OCI-LY7 (cell line): ENCODE measurements around the gene VTI1A. TPM values are rescaled to one million over a fixed set of nuclear protein-coding genes. Genes with fewer than 3 reads are reported as not detected.

ENCODE experiments used
- BruUV-seq: library from RNA; stranded (reverse); fragments of 400-500 nt; replicated peaks from 2 replicates; lab custom pipeline; 2021; lab: Mats Ljungman, UMichigan
- CTCF ChIA-PET: fragments of 300-600 bp; sonication (Branson Sonifier 250); formaldehyde crosslinking; loops from one replicate; lab custom pipeline; 2022; ENCODE audit warnings: antibody characterized with exemption; ENCODE audit not compliant: unreplicated experiment; lab: Charles Lee
- POLR2A ChIA-PET: fragments of 300-600 bp; sonication (Branson Sonifier 250); formaldehyde crosslinking; loops from one replicate; lab custom pipeline; 2022; ENCODE audit warnings: antibody characterized with exemption; lab: Charles Lee
- DNase-seq: peaks from one replicate; pipeline ENCODE4 v3.0.0-alpha.2; 2015; ENCODE audit warnings: low spot score
- H2AFZ ChIP-seq: fragments of 200-600 bp; sonication (generic), shearing (Covaris generic); 2 replicates; pipeline ENCODE4 v1.6.1; 2014; ENCODE audit warnings: mild to moderate bottlenecking, antibody characterized with exemption, low read length, moderate library complexity
- H3K27ac ChIP-seq: fragments of 200-600 bp; sonication (generic); 2 replicates; pipeline ENCODE4 v1.5.1; 2014; ENCODE audit warnings: mixed run types, low read depth, mild to moderate bottlenecking, moderate library complexity, low read length, inconsistent platforms; ENCODE audit not compliant: poor library complexity, severe bottlenecking
- H3K36me3 ChIP-seq: fragments of 200-600 bp; sonication (generic); 2 replicates; pipeline ENCODE4 v1.6.1; 2014; ENCODE audit warnings: mild to moderate bottlenecking, antibody characterized with exemption, low read length, moderate library complexity, mixed read lengths; ENCODE audit not compliant: insufficient read depth
- H3K4me1 ChIP-seq: fragments of 200-600 bp; sonication (generic); 2 replicates; pipeline ENCODE4 v1.5.1; 2014; ENCODE audit warnings: mild to moderate bottlenecking, low read length; ENCODE audit not compliant: insufficient read depth, poor library complexity, severe bottlenecking
- H3K4me2 ChIP-seq: fragments of 200-600 bp; sonication (generic); 2 replicates; pipeline ENCODE4 v1.6.1; 2014; ENCODE audit warnings: mild to moderate bottlenecking, low read length
- H3K4me3 ChIP-seq: fragments of 200-600 bp; sonication (generic); 2 replicates; pipeline ENCODE4 v1.5.1; 2014; ENCODE audit warnings: mild to moderate bottlenecking, low read depth, low read length; ENCODE audit not compliant: poor library complexity, severe bottlenecking
- H3K79me2 ChIP-seq: fragments of 200-600 bp; sonication (generic); 2 replicates; pipeline ENCODE4 v1.6.1; 2016; ENCODE audit warnings: low read depth, mild to moderate bottlenecking, low read length, moderate library complexity, mixed read lengths; ENCODE audit not compliant: insufficient read depth
- H3K9me2 ChIP-seq: fragments of 200-600 bp; sonication (generic); 2 replicates; pipeline ENCODE4 v1.6.1; 2016; ENCODE audit warnings: mild to moderate bottlenecking, low read length, mixed read lengths; ENCODE audit not compliant: insufficient read depth
- H3K9me3 ChIP-seq: fragments of 200-600 bp; sonication (generic); 2 replicates; pipeline ENCODE4 v1.6.1; 2014; ENCODE audit warnings: mild to moderate bottlenecking, mixed run types, low read length, mixed read lengths
- H4K20me1 ChIP-seq: fragments of 200-600 bp; sonication (generic); 2 replicates; pipeline ENCODE4 v1.6.1; 2014; ENCODE audit warnings: mild to moderate bottlenecking, antibody characterized with exemption, low read length, moderate library complexity, mixed read lengths; ENCODE audit not compliant: insufficient read depth
- EZH2phosphoT487 ChIP-seq: fragments of 200-600 bp; sonication (generic); IDR thresholded peaks from 2 replicates; pipeline ENCODE4 v1.6.1; 2018; ENCODE audit warnings: low read depth, borderline replicate concordance, mild to moderate bottlenecking, mixed run types, antibody characterized with exemption, low read length, moderate library complexity, mixed read lengths
- intact Hi-C: fragments of 100-400 bp; cut with micrococcal nuclease; formaldehyde crosslinking; loops from one replicate; pipeline ENCODE4 v1.10.0; 2022; ENCODE audit not compliant: unreplicated experiment
- total RNA-seq, 2 experiments: library from RNA; depleted of rRNA in 1 of 2; stranded (reverse); fragments of >200 nt in 1 of 2; shearing (Covaris generic) in 1 of 2; gene quantifications; 2 replicates each; pipeline ENCODE4 v1.2.3, GENCODE V29; 2014 to 2022
- TF ChIP-seq, protein P1 (sequence below): fragments of 200-600 bp; sonication (generic); conservative IDR thresholded peaks from 2 replicates; pipeline ENCODE4 v1.5.1; 2014; ENCODE audit warnings: mild to moderate bottlenecking, antibody characterized with exemption, low read length, moderate library complexity, mixed read lengths

The VTI1A gene
- total RNA-seq, 2 experiments from 2014 or later: 39.4 to 45.2 TPM

DNA sequence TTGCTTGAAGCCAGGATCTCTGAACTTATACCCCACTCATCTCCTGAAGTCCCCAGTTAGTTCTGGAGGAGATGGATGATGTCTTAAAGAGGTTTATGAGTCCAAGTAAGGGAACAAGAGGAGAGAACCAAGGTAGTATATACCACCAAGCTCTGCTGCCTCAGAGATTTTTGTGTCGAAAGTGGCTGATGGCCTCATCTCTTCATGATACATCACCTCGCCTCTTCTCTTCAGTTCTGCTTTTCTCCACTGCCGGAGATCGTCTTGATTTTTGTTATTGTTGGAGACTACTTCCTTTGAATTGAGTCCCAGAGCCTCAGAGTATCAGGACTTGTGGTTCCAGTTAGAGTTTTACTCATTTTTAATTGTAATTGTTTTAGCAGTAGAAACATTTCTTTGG lies 1.9 kb downstream of the VTI1A start:
- peak overlapping the region; percentile 84 for H3K4me2 ChIP-seq
- intact Hi-C loops: loop anchor here (5.0 kb wide), 1 partner anchor 267 kb away; the partner anchor contains the start of gene GPAM

DNA sequence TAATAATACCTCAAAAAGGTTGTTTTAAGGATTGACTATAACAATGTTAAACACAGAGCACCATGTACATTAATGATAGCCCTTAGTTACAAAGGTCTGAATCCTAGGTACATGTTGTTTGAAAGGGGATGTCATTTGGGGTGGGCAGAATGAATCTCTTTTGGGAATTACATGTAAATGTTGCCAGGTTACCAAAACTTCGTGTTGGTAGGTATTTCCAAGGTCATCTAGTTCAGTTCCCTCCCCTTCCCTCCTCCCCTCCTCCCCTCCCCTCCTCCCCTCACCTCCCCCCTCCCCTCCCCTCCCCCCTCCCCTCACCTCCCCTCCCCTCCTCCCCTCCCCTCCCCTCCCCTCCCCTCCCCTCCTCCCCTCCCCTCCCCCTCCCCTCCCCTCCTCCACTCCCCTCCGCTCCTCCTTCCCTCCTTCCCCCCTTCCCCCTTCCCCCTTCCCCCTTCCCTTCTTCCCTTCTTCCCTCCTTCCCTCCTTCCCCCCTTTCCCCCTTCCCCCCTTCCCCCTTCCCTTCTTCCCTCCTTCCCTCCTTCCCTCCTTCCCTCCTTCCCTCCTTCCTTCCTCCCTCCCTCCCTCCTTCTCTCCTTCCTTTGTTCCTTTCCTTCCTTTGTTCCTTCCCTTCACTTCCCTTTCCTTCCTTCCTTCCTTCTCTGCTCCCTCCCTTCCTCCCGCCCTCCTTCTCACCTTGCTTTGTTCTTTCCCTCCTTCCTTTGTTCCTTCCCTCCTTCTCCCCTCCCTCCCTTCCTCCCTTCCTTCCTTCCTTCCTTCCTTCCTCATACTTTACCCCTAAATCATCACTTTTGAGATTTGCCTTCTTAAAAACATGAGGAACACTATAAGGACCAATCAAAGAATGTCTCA lies 8.1 kb downstream of the VTI1A start:
- TF ChIP-seq, protein P1, sequence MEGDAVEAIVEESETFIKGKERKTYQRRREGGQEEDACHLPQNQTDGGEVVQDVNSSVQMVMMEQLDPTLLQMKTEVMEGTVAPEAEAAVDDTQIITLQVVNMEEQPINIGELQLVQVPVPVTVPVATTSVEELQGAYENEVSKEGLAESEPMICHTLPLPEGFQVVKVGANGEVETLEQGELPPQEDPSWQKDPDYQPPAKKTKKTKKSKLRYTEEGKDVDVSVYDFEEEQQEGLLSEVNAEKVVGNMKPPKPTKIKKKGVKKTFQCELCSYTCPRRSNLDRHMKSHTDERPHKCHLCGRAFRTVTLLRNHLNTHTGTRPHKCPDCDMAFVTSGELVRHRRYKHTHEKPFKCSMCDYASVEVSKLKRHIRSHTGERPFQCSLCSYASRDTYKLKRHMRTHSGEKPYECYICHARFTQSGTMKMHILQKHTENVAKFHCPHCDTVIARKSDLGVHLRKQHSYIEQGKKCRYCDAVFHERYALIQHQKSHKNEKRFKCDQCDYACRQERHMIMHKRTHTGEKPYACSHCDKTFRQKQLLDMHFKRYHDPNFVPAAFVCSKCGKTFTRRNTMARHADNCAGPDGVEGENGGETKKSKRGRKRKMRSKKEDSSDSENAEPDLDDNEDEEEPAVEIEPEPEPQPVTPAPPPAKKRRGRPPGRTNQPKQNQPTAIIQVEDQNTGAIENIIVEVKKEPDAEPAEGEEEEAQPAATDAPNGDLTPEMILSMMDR: no peak
- TF ChIP-seq EZH2phosphoT487: no peak
- Histone ChIP-seq H3K4me1 (no peaks in the 10 kb centered on the region), H3K9me2 (no peaks in the 10 kb centered on the region), H3K9me3 (no peaks in the 10 kb centered on the region), H2AFZ (no peak overlapping the region), H3K27ac (no peak overlapping the region), H4K20me1 (no peaks in the 10 kb centered on the region), H3K79me2 (peaks cover 23% of the 10 kb centered on the region), H3K4me2 (no peak overlapping the region), H3K36me3 (peaks cover 21% of the 10 kb centered on the region; the same call in 1 of the 2 replicates), H3K4me3 (no peak overlapping the region)
- ChIA-PET CTCF (no interaction called here), POLR2A (interaction anchor here (0.6 to 0.7 kb wide), 2 partner anchors 15 to 24 kb away, joined by 3 read pairs; no protein-coding TSS in a partner anchor)
- no peak for DNase-seq
- BruUV-seq: no TSS peak
- intact Hi-C loops: no loop called here

More for the DNA sequence above, 1.9 kb downstream of the VTI1A start:
- POLR2A ChIA-PET: interaction anchor here (0.5 kb wide), 1 partner anchor 116 kb away, joined by 3 read pairs; no protein-coding TSS in a partner anchor
- TF ChIP-seq, protein P1: no peak
- no peak for TF ChIP-seq EZH2phosphoT487
- peaks cover 21% of the 10 kb centered on the region; the same call in 1 of the 2 replicates for H4K20me1 ChIP-seq
- no peak overlapping the region for H3K27ac ChIP-seq
- H3K4me3 ChIP-seq: peak overlapping the region; percentile 100
- peaks cover 50% of the 10 kb centered on the region for H3K36me3 ChIP-seq
- BruUV-seq: no TSS peak
- no peaks in the 10 kb centered on the region for H3K9me3 ChIP-seq
- no peak for DNase-seq
- CTCF ChIA-PET: no interaction called here
- no peaks in the 10 kb centered on the region for H3K9me2 ChIP-seq
- no peak overlapping the region for H2AFZ ChIP-seq
- H3K79me2 ChIP-seq: peaks cover 80% of the 10 kb centered on the region
- peaks cover 24% of the 10 kb centered on the region for H3K4me1 ChIP-seq
